ENCODE results near the gene NUDT7.
A peak's percentile ranks its signal among the peaks of the same experiment; 100 is the strongest.

NUDT7 gene

DNA sequence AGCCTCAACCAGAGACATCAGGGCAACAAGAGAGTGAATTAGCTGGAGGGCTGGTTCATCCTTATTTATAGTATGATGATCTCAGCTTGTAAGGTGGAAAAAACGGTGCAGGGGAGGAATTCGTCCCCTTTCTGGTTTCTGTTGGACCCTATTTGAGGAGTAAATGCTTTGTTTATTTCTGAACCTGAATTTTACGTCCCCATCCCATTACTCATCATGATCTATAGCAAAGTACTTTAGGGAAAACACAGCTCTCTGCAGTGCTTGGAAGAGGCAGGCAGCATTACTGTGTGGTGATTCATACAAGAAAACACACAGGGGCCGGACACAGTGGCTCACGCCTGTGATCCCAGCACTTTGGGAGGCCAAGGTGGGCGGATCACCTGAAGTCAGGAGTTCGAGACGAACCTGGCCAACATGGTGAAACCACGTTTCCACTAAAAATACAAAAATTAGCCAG is 58.1 kb downstream of the NUDT7 start:
- no peak for DNase-seq (ENCODE audit: low spot score)

DNA sequence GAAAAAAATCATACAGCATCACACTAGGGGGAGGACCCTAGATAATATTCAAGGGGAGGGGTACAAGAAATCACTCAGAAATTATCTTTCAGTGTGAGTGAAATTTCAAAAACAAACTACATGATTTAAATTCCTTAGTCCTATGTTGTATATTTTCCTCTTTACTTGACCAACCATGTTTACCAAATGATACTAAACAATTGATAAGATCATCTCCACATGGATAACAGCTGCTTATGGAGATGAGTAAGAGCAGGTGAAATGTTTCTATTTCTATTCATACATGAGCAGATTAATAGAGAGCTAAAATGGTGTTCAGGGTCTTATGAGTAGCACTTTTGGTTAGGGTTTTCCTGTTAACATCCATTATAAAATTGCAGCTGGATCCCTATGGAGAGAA is 58.8 kb downstream of the NUDT7 start:
- no peak for DNase-seq (ENCODE audit: low spot score)

DNA sequence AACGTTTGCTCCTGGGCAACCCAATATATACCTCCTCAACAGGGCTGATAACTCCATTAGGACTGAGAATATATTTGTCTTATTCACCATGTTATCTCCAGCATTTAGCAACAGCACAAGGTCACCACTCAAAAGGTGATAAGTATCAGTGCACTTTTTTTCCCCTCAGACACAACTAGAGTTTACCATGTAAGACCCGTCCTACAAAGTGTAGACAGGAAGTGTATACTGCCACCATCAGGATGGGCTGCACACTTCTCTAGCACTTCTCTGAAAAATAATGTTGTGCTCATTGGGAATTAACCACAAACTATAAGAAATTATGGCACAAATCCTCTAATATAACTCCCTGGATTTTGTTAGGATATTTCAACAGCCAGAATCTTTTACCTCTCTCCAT is 60.4 kb downstream of the NUDT7 start:
- no peak for DNase-seq (ENCODE audit: low spot score)

DNA sequence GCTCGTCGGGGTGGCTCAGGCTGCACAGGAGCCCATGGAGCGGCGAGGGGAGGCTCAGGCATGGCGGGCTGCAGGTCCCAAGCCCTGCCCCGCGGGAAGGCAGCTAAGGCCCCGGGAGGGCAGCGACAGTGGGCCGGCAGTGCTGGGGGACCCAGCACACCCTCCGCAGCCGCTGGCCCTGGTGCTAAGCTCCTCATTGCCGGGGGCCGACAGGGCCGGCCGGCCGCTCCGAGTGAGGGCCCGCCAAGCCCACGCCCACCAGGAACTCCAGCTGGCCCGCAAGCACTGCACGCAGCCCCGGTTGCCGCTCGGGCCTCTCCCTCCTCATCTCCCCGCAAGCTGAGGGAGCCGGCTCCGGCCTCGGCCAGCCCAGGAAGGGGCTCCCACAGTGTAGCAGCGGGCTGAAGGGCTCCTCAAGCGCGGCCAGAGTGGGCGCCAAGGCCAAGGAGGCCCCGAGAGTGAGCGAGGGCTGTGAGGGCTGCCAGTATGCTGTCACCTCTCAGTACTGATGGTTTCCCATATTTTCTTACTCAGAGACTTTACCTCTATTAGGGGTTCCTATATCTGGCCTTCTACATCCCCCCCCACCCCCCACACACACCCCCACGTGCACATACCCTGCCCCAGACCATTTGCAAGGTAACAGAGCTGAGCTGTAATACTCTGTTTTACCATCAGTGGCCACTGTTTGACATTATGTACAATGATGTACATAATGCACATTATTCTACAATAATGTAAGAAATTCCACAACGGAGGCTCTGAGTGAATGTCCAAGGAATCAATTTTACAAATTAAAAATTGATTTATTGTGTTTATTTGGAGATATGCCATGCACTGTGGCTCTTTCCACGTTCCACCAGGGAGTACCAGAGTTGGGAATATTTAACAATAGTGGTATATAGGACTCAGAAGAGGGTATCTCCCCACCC is 62.4 kb downstream of the NUDT7 start:
- DNase-seq (ENCODE audit: low spot score): no peak

DNA sequence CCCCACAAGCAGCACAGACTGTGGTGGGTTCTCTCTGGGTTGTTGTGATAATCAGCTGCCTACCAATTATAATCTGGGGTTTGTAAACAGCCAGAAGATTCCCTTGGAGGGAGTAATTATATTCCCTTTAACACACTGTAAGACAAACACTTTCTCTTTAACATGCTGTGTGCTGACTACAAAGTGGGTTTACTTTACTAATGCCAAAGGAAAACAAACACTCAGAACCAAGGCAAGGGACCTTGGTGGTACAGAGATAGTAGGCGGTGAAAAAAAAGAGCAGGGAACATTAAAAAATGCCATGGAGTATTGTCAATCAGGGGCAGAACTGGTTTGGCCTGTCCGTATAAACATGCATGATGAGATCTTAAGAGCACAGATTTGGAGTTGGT is 63.1 kb downstream of the NUDT7 start:
- DNase-seq (ENCODE audit: low spot score): no peak

DNA sequence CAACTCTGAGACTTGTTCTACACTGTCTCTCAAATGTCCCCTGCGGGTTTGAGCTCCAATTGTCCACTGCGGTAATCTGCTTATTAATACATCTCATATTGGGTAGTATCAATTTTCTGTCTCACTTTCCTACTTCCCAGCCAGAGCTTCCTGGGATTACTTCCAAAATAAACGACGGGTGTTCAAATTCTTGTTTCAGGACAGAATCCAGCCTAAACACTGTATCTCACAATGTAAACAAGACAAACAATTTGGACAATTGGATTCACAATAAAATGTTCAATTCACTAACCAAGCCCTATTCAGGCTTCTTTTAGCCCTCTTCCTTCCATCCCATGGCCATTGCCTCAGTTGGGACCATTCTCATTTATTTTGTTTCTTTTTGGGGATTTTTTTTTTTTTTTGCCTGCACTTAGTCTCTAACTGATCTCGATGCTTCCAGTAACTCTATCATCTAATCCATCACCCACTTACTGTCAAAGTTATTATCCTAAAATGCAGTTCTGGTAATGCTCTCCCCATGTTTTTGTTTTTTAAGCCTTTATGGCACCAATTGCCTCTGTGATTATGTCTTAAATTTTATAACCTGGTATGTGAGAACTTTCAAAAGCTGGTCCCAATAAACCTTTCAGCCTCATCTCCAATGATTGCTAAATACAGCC is 64.0 kb downstream of the NUDT7 start:
- DNase-seq (ENCODE audit: low spot score): no peak

DNA sequence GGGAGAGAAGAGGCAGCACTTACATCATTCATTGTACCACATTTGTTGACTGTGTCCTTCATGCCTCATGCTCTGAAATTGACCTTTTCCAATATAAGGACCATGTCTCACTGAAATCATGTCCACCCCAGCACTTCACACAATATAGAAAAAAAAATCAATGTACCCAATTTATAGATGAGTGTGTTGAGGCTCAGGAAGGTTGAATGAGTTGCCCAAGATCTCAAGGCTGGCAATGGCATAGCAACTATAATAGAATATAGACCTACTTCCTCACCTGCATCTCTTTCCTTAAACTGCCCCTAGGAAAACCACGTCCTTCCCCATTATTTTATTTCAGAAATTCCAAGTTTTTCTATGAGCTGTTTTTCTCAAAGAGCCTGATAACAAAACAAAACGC is 65.1 kb downstream of the NUDT7 start:
- no peak for DNase-seq (ENCODE audit: low spot score)

DNA sequence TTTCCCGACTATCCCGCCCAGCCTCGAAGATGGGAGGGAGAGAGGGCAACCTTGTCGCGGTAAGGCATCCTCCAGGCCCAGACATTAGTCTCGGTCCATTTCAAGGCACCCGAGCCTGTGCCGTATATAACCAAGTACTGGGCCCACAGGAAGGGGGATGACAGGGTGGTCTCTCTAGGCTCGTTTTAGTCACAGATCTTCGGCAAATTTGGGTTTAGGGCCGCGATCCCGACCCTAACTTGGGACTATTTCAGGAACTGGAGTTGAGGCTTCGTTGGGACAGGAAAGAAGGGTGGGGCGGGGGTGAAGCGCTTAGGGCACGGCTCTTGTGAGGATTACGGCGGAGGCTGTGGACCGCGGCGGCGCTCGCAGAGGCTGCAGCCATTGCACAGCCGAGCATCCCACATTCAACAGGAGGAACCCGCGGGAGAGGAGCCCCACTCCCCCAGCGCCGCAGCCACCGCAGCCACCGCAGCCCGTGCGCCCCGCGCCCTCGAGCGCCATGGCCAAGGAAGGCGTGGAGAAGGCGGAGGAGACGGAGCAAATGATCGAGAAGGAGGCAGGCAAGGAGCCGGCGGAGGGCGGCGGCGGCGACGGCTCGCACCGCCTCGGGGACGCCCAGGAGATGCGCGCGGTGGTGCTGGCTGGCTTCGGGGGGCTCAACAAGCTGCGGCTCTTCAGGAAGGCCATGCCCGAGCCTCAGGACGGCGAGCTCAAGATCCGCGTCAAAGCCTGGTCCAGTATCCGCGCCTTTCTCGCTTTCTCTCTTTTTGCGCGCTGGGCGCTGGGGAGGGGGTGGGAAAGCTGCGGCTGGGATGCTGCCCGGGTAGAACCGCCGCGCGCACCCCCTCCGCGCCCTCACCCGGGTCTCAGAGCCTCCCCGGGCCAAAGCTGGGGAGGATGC is 66.1 kb downstream of the NUDT7 start, which contains the start of gene VAT1L:
VAT1L (plus strand) TSS at position 384 of the 904 bp plus-strand sequence; CDS start at position 503, 119 bp downstream.
- DNase-seq (ENCODE audit: low spot score): peak; percentile 78

DNA sequence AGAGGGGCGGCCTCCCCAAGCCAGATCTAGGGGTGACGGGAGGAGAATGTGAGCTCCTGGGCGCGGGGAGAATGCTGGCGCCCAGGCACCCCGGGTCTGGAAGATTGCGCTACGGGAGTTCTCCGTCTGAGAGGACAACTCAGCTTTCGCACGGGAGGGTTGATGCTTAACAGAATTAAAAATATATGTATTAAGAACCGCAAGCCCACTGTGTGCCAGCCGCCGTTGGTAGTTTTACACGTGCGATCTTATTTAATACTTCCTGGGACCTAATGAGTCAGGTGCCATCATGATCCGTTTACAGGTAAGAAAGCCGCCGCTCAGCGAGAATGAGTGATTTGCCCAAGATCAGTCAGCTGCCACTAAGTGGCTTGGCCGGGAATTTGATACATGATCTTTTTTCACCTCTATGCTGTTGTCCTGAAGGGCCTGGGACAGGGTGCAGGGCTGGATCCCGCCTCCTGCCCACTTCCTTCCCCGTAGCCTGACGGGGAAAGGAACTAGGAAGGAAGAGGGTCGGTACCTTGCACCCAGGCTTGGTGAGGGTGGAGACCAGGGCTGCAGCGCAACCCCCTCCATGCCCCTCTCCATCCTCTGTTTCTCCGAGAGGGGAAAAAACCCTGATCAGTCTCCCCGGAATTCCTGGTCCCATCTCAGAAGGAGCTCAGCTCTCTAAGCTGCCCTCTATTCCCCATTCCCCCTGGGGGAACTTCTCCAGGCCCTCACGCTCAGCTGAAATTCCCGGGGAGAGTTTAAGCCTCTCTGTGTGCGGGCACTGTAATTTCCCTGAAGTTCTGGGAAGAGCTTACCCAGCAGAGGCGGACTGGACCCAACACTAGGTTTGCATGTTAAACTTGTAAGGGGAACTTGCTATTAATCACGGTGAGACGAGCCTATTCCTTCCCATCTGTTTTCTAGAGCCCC is 67.0 kb downstream of the NUDT7 start:
- no peak for DNase-seq (ENCODE audit: low spot score)

DNA sequence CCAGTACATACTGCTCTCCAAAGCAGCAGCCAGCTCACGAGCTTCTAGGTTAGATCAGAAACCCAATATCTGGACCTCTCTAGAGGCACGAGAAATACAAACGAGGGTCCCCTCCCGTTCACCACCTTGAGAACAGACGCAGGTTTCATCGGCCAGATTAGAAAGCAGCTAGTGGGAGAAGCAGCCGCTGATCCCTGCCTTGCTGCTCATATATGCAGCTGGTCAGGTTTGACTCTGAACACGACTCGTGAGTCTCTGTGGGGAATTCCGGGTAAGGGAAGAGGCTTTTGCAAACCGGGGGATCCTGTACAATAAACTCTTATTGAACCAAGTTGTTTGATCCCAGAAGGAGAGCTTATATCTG is 67.7 kb downstream of the NUDT7 start:
- DNase-seq (ENCODE audit: low spot score): no peak

DNA sequence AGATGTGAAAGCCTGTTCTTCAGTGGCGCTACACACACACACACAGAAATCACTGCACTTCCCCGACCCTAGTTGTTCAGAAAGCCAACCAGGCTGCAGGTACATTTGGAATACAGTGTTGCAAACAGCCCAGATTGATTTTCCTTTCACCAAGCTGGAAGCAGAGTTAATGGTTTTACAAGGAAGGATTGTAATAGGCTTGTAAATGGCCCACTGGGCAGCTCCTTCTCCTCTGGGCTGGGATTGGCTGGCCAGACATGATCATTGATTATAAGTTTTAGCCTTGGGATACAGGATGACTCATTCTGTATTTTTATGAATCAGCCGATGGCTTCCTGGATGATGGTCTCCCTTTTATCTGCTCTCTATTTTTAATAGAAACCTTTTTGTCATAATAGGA is 68.6 kb downstream of the NUDT7 start:
- no peak for DNase-seq (ENCODE audit: low spot score)

Data from left forelimb (tissue), 1 donor.